HG03060 (cell line): ENCODE measurements around the gene DDN.

Experiments
- ATAC-seq: cut with Tn5 transposase; IDR thresholded peaks from one replicate; pipeline ENCODE4 v1.9.1; 2021; ENCODE audit warnings: low read depth, moderate number of reproducible peaks; ENCODE audit not compliant: unreplicated experiment

Gene DDN

GRCh38 chr12:48969160-48969771 is 29.9 kb downstream of the DDN start:
- no peak for ATAC-seq

GRCh38 chr12:48968467-48968866 is 30.7 kb downstream of the DDN start:
- no peak for ATAC-seq

- no peak for ATAC-seq
Measured at GRCh38 chr12:48967991-48968390, 31.2 kb downstream of the DDN start.

GRCh38 chr12:48966177-48966895 is 32.8 kb downstream of the DDN start:
- no peak for ATAC-seq

GRCh38 chr12:48965298-48965838 is 33.8 kb downstream of the DDN start:
- ATAC-seq = no peak

GRCh38 chr12:48961801-48962200 is 37.4 kb downstream of the DDN start:
- ATAC-seq = no peak

- ATAC-seq = no peak
Measured at GRCh38 chr12:48961331-48961730, 37.8 kb downstream of the DDN start.

GRCh38 chr12:48960834-48961233 is 38.3 kb downstream of the DDN start:
- no peak for ATAC-seq

- no peak for ATAC-seq
Measured at GRCh38 chr12:48958049-48958388, 41.2 kb downstream of the DDN start.

GRCh38 chr12:48957141-48958048 is 41.8 kb downstream of the DDN start, which contains the start of gene ARF3:
TSS of gene ARF3 (minus strand) at chr12:48957487. CDS start at chr12:48941095, 16,392 bp downstream.
- no peak for ATAC-seq

GRCh38 chr12:48956279-48957140 is 42.7 kb downstream of the DDN start:
- ATAC-seq = no peak

- ATAC-seq = no peak
Measured at GRCh38 chr12:48954841-48955501, 44.2 kb downstream of the DDN start.

GRCh38 chr12:48954061-48954460 is 45.1 kb downstream of the DDN start:
- ATAC-seq = no peak

GRCh38 chr12:48952691-48953090 is 46.5 kb downstream of the DDN start:
- no peak for ATAC-seq

- ATAC-seq = no peak
Measured at GRCh38 chr12:48947727-48948126, 51.4 kb downstream of the DDN start.

- no peak for ATAC-seq
Measured at GRCh38 chr12:48946943-48947342, 52.2 kb downstream of the DDN start.

- ATAC-seq = no peak
Measured at GRCh38 chr12:48946205-48946604, 53.0 kb downstream of the DDN start.
